Transverse colon (tissue), 4 donors: ENCODE results near the gene TNNI3. TPM values are rescaled to one million over a fixed set of nuclear protein-coding genes. Genes with fewer than 3 reads are reported as not detected.

ENCODE experiments used
- DNase-seq: peaks from one replicate; pipeline ENCODE4 v3.0.0-alpha.2; 2019
- H3K27ac ChIP-seq, 4 donors: fragments of 200-600 bp; sonication (generic); 2 replicates each; pipeline ENCODE4 v1.5.1; 2016 to 2018; ENCODE audit warnings: inconsistent platforms in 4 of 4
- H3K27me3 ChIP-seq: fragments of 200-600 bp; sonication (generic); 2 replicates; pipeline ENCODE4 v1.5.1; 2017; ENCODE audit warnings: inconsistent platforms
- H3K36me3 ChIP-seq, 4 donors: fragments of 200-600 bp; sonication (generic); 2 replicates each; pipeline ENCODE4 v1.5.1; 2017 to 2019; ENCODE audit warnings: inconsistent platforms in 4 of 4
- H3K4me1 ChIP-seq, 4 donors: fragments of 200-600 bp; sonication (generic); 2 replicates each; pipeline ENCODE4 v1.5.1; 2017 to 2020; ENCODE audit warnings: inconsistent platforms in 4 of 4
- H3K4me3 ChIP-seq, 4 donors: fragments of 200-600 bp; sonication (generic); 1 replicate in 1 of 4; 2 replicates in 3 of 4; pipeline versions ENCODE4 v1.5.1 to v1.6.1; 2017 to 2019; ENCODE audit warnings: inconsistent platforms in 4 of 4
- H3K9me3 ChIP-seq, 2 donors: fragments of 200-600 bp; sonication (generic); 2 replicates each; pipeline ENCODE4 v1.5.1; 2017 to 2019; ENCODE audit warnings: inconsistent platforms in 2 of 2
- EP300 ChIP-seq: sonication (generic); formaldehyde crosslinking; IDR thresholded peaks from one replicate; pipeline ENCODE4 v1.6.1; 2017; ENCODE audit warnings: antibody characterized with exemption, low read depth
- POLR2A ChIP-seq: fragments of 450-650 bp; IDR thresholded peaks from one replicate; pipeline ENCODE4 v1.6.1; 2016; ENCODE audit warnings: antibody characterized with exemption, mild to moderate bottlenecking, moderate library complexity
- POLR2AphosphoS5 ChIP-seq, 3 donors: sonication (generic); formaldehyde crosslinking; IDR thresholded peaks; one replicate each; pipeline ENCODE4 v1.6.1; 2016; ENCODE audit warnings: antibody characterized with exemption in 3 of 3
- WGBS, 2 donors: methylation state at CpG; one replicate each; pipeline ENCODE4 v1.1.5; 2018; ENCODE audit warnings: low coverage in 1 of 2; 5-methylcytosine and 5-hydroxymethylcytosine counted together
- in situ Hi-C, 4 donors: fragments of 200-750 bp; cut with MboI; loops; one replicate each; pipeline versions ENCODE4 v1.15.0 to v1.15.1; 2017; ENCODE audit warnings: low sequenced_read_pairs in 3 of 4, low pct_ligation_motif_present in 1 of 4, low pct_unique_long_range_greater_than_20kb in 1 of 4
- intact Hi-C: fragments of 100-400 bp; cut with DNase I; formaldehyde crosslinking; loops from one replicate; pipeline ENCODE4 v1.15.1; 2023; ENCODE audit warnings: low total_unique reads
- total RNA-seq, 4 donors: library from RNA; depleted of rRNA; stranded (reverse); fragments of >200 nt; gene quantifications; one replicate each; pipeline ENCODE4 v1.1.0, GENCODE V29; 2016
- TF ChIP-seq, protein P1 (sequence below), 5 experiments: fragments of 200-600 bp in 3 of 5; fragments of 450-650 bp in 2 of 5; sonication (generic) in 3 of 5; IDR thresholded peaks; 1 replicate in 2 of 5; 2 replicates in 3 of 5; pipeline ENCODE4 v1.5.1; 2016 to 2017; ENCODE audit warnings: antibody characterized with exemption in 5 of 5, inconsistent platforms in 3 of 5, mild to moderate bottlenecking in 2 of 5, moderate library complexity in 1 of 5

TNNI3 gene
- total RNA-seq, 4 donors from 2014 or later = not detected

DNA sequence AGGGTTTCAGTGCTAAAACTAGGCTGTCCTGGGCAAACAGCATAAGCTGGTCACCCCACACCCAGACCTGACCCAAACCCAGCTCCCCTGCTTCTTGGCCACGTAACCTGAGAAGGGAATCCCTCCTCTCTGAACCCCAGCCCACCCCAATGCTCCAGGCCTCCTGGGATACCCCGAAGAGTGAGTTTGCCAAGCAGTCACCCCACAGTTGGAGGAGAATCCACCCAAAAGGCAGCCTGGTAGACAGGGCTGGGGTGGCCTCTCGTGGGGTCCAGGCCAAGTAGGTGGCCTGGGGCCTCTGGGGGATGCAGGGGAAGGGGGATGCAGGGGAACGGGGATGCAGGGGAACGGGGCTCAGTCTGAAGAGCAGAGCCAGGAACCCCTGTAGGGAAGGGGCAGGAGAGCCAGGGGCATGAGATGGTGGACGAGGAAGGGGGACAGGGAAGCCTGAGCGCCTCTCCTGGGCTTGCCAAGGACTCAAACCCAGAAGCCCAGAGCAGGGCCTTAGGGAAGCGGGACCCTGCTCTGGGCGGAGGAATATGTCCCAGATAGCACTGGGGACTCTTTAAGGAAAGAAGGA is 42.9 kb downstream of the TNNI3 start:
- in situ Hi-C loops = no loop called here
- no peaks in the 10 kb centered on the region for H3K36me3 ChIP-seq
- no peak for TF ChIP-seq POLR2A
- TF ChIP-seq, protein P1, sequence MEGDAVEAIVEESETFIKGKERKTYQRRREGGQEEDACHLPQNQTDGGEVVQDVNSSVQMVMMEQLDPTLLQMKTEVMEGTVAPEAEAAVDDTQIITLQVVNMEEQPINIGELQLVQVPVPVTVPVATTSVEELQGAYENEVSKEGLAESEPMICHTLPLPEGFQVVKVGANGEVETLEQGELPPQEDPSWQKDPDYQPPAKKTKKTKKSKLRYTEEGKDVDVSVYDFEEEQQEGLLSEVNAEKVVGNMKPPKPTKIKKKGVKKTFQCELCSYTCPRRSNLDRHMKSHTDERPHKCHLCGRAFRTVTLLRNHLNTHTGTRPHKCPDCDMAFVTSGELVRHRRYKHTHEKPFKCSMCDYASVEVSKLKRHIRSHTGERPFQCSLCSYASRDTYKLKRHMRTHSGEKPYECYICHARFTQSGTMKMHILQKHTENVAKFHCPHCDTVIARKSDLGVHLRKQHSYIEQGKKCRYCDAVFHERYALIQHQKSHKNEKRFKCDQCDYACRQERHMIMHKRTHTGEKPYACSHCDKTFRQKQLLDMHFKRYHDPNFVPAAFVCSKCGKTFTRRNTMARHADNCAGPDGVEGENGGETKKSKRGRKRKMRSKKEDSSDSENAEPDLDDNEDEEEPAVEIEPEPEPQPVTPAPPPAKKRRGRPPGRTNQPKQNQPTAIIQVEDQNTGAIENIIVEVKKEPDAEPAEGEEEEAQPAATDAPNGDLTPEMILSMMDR (IDR thresholded peaks at IDR 0.05) = no peak
- TF ChIP-seq EP300 = no peak
- no peak for TF ChIP-seq POLR2AphosphoS5 (IDR thresholded peaks at IDR 0.05)
- peaks cover 30 to 50% (median 45%) of the 10 kb centered on the region in 4 donors for H3K4me1 ChIP-seq
- 66 to 100% methylated on average over 1 to 8 of the region's 9 CpGs for whole genome bisulfite sequencing, 2 donors
- peak overlapping the region; percentile 92 to 96 (median 95) for H3K27ac ChIP-seq
- no peak for DNase-seq
- no peaks in the 10 kb centered on the region for H3K27me3 ChIP-seq
- intact Hi-C loops = loop anchor here (10.0 kb wide), 1 partner anchor 490 kb away; the partner anchor contains the start of genes ZNF524 and ZNF865
- H3K9me3 ChIP-seq = no peaks in the 10 kb centered on the region
- peak overlapping the region in 1 of 4 donors; percentile 90 for H3K4me3 ChIP-seq

DNA sequence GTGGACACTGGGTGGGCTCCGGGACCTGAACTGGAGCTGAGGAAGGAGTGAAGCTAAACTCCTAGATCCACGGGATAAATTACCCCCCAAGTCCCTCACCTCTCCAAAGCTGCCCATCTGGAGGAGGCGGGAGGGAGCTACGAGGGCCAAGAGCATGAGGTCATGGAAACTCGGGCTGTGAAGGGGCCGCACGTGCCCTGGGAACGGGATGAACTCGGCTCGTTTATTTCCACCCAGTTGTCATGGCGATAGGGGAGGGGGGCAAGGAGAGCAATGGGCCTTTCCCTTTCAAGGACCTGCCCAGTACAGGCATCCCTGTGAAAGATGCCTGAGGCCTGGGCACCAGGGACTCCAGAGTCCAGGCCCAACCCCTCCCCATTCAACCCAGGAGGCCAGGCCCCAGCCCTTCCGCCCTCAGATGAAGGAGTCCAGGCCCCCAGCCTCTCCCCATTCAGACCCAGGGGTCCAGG is 43.9 kb downstream of the TNNI3 start:
- Histone ChIP-seq H3K27me3 (no peaks in the 10 kb centered on the region), H3K36me3 (no peaks in the 10 kb centered on the region), H3K9me3 (no peaks in the 10 kb centered on the region), H3K4me3 (peak overlapping the region in 2 of 4 donors; percentile 13 to 20), H3K27ac (peak overlapping the region; percentile 92 to 96 (median 95)), H3K4me1 (peaks cover 30 to 49% (median 45%) of the 10 kb centered on the region in 4 donors)
- in situ Hi-C loops = no loop called here
- peak; percentile 81 for DNase-seq
- intact Hi-C loops = loop anchor here (10.0 kb wide), 1 partner anchor 491 kb away; the partner anchor contains the start of genes ZNF524 and ZNF865
- TF ChIP-seq EP300 = peak; percentile 97
- peak; percentile 22 for TF ChIP-seq POLR2A
- TF ChIP-seq, protein P1 (IDR thresholded peaks at IDR 0.05) = no peak
- TF ChIP-seq POLR2AphosphoS5 (IDR thresholded peaks at IDR 0.05) = peak; percentile 60 to 84 (median 77)
- WGBS, 2 donors = 46% methylated on average over 11 of the region's 12 CpGs; no CpG with 5 or more reads in 1 of the 2 donors

DNA sequence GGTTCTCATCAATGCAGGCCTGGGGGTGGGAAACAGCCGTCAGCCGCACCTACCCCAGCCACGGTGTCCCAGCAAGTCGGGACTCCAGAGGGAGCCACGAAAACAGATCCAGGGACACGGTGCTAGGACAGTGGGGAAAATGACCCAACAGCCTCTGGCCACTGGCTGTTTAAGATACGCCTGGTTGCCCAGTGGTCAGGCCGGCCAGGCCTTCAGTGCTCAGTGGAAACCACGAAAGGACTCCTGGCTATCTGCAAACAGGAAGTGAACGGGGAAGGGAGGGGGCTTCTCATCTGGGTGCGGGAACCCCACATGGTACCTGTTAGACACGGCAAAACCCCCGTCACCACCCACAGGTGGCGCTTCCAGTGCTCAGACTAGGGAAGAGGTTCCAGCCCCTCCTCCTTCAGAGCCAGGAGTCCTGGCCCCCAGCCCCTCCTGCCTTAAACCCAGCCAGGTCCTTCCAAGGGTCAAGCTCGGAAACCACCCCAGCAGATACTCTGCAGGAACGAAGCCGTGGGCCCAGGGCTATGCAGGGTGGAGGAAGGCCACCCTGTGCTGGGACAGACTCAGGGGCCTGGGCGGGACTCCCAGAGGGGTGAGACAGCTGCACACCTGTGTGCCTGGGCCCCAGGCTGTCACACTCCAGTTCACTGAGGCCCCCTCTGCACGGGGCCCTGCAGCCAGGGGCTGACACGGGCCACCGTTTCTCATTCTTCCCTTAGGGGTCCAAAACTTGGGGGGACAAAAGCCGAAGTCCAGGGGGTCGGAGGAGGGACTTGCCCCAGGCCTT is 44.6 kb downstream of the TNNI3 start:
- in situ Hi-C loops = no loop called here
- H3K27me3 ChIP-seq = no peaks in the 10 kb centered on the region
- H3K4me3 ChIP-seq = peak overlapping the region in 2 of 4 donors; percentile 13 to 20
- intact Hi-C loops = loop anchor here (10.0 kb wide), 1 partner anchor 492 kb away; the partner anchor contains the start of genes ZNF524 and ZNF865
- H3K9me3 ChIP-seq = no peaks in the 10 kb centered on the region
- H3K36me3 ChIP-seq = no peaks in the 10 kb centered on the region
- peak overlapping the region; percentile 92 to 96 (median 95) for H3K27ac ChIP-seq
- 58% methylated on average over 20 of the region's 23 CpGs; no CpG with 5 or more reads in 1 of the 2 donors for WGBS, 2 donors
- no peak for DNase-seq
- TF ChIP-seq POLR2A (no peak), POLR2AphosphoS5 (IDR thresholded peaks at IDR 0.05) (no peak), EP300 (no peak)
- TF ChIP-seq, protein P1 (IDR thresholded peaks at IDR 0.05) = no peak
- H3K4me1 ChIP-seq = peaks cover 30 to 42% (median 39%) of the 10 kb centered on the region in 4 donors

DNA sequence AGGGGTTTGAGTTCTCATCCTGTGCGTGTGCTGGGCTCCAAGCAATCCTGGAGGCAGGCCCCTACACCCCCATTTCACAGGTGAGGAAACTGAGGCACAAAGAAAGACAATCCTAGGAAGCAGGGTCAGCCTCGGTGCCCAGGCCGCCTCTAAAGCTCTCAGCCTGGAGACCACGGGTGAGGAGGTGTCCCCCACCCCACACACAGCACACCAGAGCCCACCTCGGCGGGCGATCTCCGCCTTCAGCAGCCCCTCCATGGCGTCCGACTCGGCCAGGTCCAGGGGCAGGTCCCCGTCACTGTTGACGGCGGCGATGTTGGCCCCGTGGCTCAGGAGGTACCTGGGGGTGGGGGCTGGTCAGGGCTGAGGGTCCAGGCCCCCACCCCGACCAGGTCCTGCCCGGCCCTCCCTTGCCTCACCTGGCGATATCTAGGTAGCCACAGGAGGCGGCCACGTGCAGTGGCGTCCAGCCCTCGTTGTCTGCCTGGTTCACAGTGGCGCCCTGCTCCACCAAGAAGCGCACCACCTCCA is 45.2 kb downstream of the TNNI3 start:
- TF ChIP-seq EP300 = no peak
- TF ChIP-seq, protein P1 (IDR thresholded peaks at IDR 0.05) = no peak
- TF ChIP-seq POLR2A = no peak
- no peak for TF ChIP-seq POLR2AphosphoS5 (IDR thresholded peaks at IDR 0.05)
- in situ Hi-C loops (no loop called here), intact Hi-C loops (loop anchor here (10.0 kb wide), 1 partner anchor 492 kb away; the partner anchor contains the start of genes ZNF524 and ZNF865)
- no peaks in the 10 kb centered on the region for H3K27me3 ChIP-seq
- H3K36me3 ChIP-seq = no peaks in the 10 kb centered on the region
- H3K9me3 ChIP-seq = no peaks in the 10 kb centered on the region
- H3K4me3 ChIP-seq = no peak overlapping the region
- DNase-seq = no peak
- WGBS, 2 donors = 87% methylated on average over 23 of the region's 25 CpGs; no CpG with 5 or more reads in 1 of the 2 donors
- peak overlapping the region; percentile 92 to 96 (median 95) for H3K27ac ChIP-seq
- H3K4me1 ChIP-seq = peaks cover 30 to 42% (median 39%) of the 10 kb centered on the region in 4 donors
